HEK293 (cell line): ENCODE measurements around the gene PCBP3.

ENCODE experiments used
- CTCF ChIP-seq: fragments of 450-650 bp; formaldehyde crosslinking; IDR thresholded peaks from 2 replicates; pipeline ENCODE4 v1.5.1; 2016; ENCODE audit warnings: missing biosample characterization, missing genetic modification characterization
- INSM2 ChIP-seq: fragments of 450-650 bp; formaldehyde crosslinking; IDR thresholded peaks from 2 replicates; pipeline ENCODE4 v1.5.1; 2016; ENCODE audit warnings: missing biosample characterization, missing genetic modification characterization
- ZNF362 ChIP-seq: fragments of 450-650 bp; formaldehyde crosslinking; IDR thresholded peaks from 2 replicates; pipeline ENCODE4 v1.5.1; 2016; ENCODE audit warnings: missing biosample characterization, missing genetic modification characterization
- ZNF473 ChIP-seq: fragments of 450-650 bp; formaldehyde crosslinking; IDR thresholded peaks from 2 replicates; pipeline ENCODE4 v1.5.1; 2017; ENCODE audit warnings: missing biosample characterization, missing genetic modification characterization
- ZNF561 ChIP-seq: fragments of 450-650 bp; IDR thresholded peaks from 2 replicates; pipeline ENCODE4 v1.5.1; 2018; ENCODE audit warnings: missing biosample characterization, missing genetic modification characterization, borderline replicate concordance
- ZSCAN16 ChIP-seq: fragments of 450-650 bp; formaldehyde crosslinking; IDR thresholded peaks from 2 replicates; pipeline ENCODE4 v1.5.1; 2016; ENCODE audit warnings: missing biosample characterization, missing genetic modification characterization
- TF ChIP-seq, protein P1 (sequence below): fragments of 450-650 bp; formaldehyde crosslinking; IDR thresholded peaks from 2 replicates; pipeline ENCODE4 v1.5.1; 2016; ENCODE audit warnings: missing biosample characterization, missing genetic modification characterization, borderline replicate concordance
- TF ChIP-seq, protein P2 (sequence below): fragments of 450-650 bp; formaldehyde crosslinking; IDR thresholded peaks from 2 replicates; pipeline ENCODE4 v1.5.1; 2017; ENCODE audit warnings: missing biosample characterization, mild to moderate bottlenecking, missing genetic modification characterization, moderate library complexity

DNA sequence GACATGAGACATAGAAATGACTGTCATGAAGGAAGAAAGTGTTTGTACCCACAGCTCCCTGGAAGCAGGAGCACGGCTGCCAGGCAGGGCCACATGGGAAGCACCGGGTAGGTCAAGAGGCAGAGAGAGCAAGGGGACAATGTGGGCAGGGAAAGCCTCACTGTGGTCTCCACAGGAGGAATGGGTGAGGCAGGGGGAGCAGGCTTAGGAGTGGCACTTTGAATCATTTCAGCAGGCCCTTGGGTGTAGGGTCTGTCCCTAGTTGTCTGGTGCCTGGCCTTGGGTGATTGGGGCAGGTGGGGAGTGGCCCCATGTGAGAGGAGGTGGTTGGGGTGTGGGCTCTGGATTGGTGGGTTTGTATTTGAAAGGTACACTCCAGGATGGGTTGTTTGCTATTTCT lies 83.9 kb downstream of the PCBP3 start:
- TF ChIP-seq CTCF (no peak), ZNF561 (tag by site-specific recombination) (no peak), ZNF362 (tag by site-specific recombination) (no peak), ZNF473 (no peak), INSM2 (tag by site-specific recombination) (no peak), ZSCAN16 (tag by site-specific recombination) (no peak)
- TF ChIP-seq, protein P1, sequence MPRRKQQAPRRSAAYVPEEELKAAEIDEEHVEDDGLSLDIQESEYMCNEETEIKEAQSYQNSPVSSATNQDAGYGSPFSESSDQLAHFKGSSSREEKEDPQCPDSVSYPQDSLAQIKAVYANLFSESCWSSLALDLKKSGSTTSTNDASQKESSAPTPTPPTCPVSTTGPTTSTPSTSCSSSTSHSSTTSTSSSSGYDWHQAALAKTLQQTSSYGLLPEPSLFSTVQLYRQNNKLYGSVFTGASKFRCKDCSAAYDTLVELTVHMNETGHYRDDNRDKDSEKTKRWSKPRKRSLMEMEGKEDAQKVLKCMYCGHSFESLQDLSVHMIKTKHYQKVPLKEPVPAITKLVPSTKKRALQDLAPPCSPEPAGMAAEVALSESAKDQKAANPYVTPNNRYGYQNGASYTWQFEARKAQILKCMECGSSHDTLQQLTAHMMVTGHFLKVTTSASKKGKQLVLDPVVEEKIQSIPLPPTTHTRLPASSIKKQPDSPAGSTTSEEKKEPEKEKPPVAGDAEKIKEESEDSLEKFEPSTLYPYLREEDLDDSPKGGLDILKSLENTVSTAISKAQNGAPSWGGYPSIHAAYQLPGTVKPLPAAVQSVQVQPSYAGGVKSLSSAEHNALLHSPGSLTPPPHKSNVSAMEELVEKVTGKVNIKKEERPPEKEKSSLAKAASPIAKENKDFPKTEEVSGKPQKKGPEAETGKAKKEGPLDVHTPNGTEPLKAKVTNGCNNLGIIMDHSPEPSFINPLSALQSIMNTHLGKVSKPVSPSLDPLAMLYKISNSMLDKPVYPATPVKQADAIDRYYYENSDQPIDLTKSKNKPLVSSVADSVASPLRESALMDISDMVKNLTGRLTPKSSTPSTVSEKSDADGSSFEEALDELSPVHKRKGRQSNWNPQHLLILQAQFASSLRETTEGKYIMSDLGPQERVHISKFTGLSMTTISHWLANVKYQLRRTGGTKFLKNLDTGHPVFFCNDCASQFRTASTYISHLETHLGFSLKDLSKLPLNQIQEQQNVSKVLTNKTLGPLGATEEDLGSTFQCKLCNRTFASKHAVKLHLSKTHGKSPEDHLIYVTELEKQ (tag by site-specific recombination), result no peak
- TF ChIP-seq, protein P2, sequence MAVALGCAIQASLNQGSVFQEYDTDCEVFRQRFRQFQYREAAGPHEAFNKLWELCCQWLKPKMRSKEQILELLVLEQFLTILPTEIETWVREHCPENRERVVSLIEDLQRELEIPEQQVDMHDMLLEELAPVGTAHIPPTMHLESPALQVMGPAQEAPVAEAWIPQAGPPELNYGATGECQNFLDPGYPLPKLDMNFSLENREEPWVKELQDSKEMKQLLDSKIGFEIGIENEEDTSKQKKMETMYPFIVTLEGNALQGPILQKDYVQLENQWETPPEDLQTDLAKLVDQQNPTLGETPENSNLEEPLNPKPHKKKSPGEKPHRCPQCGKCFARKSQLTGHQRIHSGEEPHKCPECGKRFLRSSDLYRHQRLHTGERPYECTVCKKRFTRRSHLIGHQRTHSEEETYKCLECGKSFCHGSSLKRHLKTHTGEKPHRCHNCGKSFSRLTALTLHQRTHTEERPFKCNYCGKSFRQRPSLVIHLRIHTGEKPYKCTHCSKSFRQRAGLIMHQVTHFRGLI (tag by site-specific recombination), result no peak
